HG03280 (cell line): ENCODE data around the gene DUSP14.

Experiments
- ATAC-seq: cut with Tn5 transposase; IDR thresholded peaks from one replicate; pipeline ENCODE4 v1.9.1; 2021; ENCODE audit warnings: mild to moderate bottlenecking, moderate library complexity; ENCODE audit not compliant: unreplicated experiment

DUSP14 gene

GRCh38 chr17:37553401-37553966, 63.8 kb downstream of the DUSP14 start:
- no peak for ATAC-seq

- no peak for ATAC-seq
Observed at GRCh38 chr17:37555386-37555785, 65.7 kb downstream of the DUSP14 start.

GRCh38 chr17:37557482-37557881, 67.8 kb downstream of the DUSP14 start:
- ATAC-seq = no peak

GRCh38 chr17:37558299-37558698, 68.6 kb downstream of the DUSP14 start:
- no peak for ATAC-seq

GRCh38 chr17:37562016-37562745, 72.5 kb downstream of the DUSP14 start:
- no peak for ATAC-seq
